Liver (tissue), 9 donors: Measurements from ENCODE around the gene TRIM8. TPM values are rescaled to one million over a fixed set of nuclear protein-coding genes. Genes with fewer than 3 reads are reported as not detected.

ENCODE experiments used
- DNase-seq: peaks from one replicate; pipeline ENCODE4 v3.0.0-alpha.2; 2017; ENCODE audit warnings: low spot score
- H3K27ac ChIP-seq, 2 donors: one replicate each; pipeline ENCODE4 v1.7.0; 2013; ENCODE audit warnings: inconsistent platforms in 2 of 2, low read length in 2 of 2, control low read depth in 1 of 2, low read depth in 1 of 2, mild to moderate bottlenecking in 1 of 2
- H3K27me3 ChIP-seq, 4 donors: one replicate each; pipeline versions ENCODE4 v1.6.1 to v1.7.0; 2013; ENCODE audit warnings: low read length in 3 of 4, inconsistent platforms in 1 of 4, mild to moderate bottlenecking in 1 of 4, moderate library complexity in 1 of 4; ENCODE audit not compliant: control insufficient read depth in 4 of 4, insufficient read depth in 4 of 4
- H3K36me3 ChIP-seq, 4 donors: one replicate each; pipeline versions ENCODE4 v1.6.1 to v1.7.0; 2013; ENCODE audit warnings: low read length in 3 of 4, mild to moderate bottlenecking in 3 of 4, low read depth in 1 of 4, moderate library complexity in 1 of 4; ENCODE audit not compliant: control insufficient read depth in 4 of 4, insufficient read depth in 3 of 4
- H3K4me1 ChIP-seq, 4 donors: one replicate each; pipeline versions ENCODE4 v1.6.1 to v1.7.0; 2013; ENCODE audit warnings: low read length in 3 of 4, mild to moderate bottlenecking in 3 of 4, moderate library complexity in 1 of 4; ENCODE audit not compliant: control insufficient read depth in 4 of 4, insufficient read depth in 4 of 4
- H3K4me3 ChIP-seq, 3 donors: one replicate each; pipeline versions ENCODE4 v1.6.1 to v1.7.0; 2013; ENCODE audit warnings: low read length in 3 of 3, control low read depth in 1 of 3, low read depth in 1 of 3, mild to moderate bottlenecking in 1 of 3
- H3K9ac ChIP-seq, 2 donors: one replicate each; pipeline ENCODE4 v1.7.0; 2013; ENCODE audit warnings: low read length in 2 of 2, mild to moderate bottlenecking in 2 of 2, moderate library complexity in 2 of 2, control low read depth in 1 of 2, low read depth in 1 of 2
- H3K9me3 ChIP-seq, 4 donors: one replicate each; pipeline versions ENCODE4 v1.6.1 to v1.7.0; 2013; ENCODE audit warnings: low read length in 3 of 4; ENCODE audit not compliant: control insufficient read depth in 4 of 4
- EGR1 ChIP-seq, 2 donors: IDR thresholded peaks; 2 replicates each; pipeline ENCODE4 v1.6.1; 2016 to 2018; ENCODE audit warnings: antibody characterized with exemption in 2 of 2, low read depth in 2 of 2
- FOXA1 ChIP-seq: IDR thresholded peaks from 2 replicates; pipeline ENCODE4 v1.6.1; 2016; ENCODE audit warnings: antibody characterized with exemption
- FOXA2 ChIP-seq: IDR thresholded peaks from 2 replicates; pipeline ENCODE4 v1.6.1; 2016; ENCODE audit warnings: antibody characterized with exemption
- GABPA ChIP-seq, 2 donors: IDR thresholded peaks in 1 of 2; conservative IDR thresholded peaks in 1 of 2; 2 replicates each; pipeline ENCODE4 v1.6.1; 2016; ENCODE audit warnings: antibody characterized with exemption in 2 of 2, mild to moderate bottlenecking in 1 of 2, moderate library complexity in 1 of 2
- HNF4A ChIP-seq, 2 donors: conservative IDR thresholded peaks; 2 replicates each; pipeline ENCODE4 v1.6.1; 2016; ENCODE audit warnings: antibody characterized with exemption in 2 of 2, mild to moderate bottlenecking in 2 of 2
- HNF4G ChIP-seq: IDR thresholded peaks from 2 replicates; pipeline ENCODE4 v1.6.1; 2016; ENCODE audit warnings: antibody characterized with exemption
- JUND ChIP-seq, 2 donors: IDR thresholded peaks; 2 replicates each; pipeline ENCODE4 v1.6.1; 2016; ENCODE audit warnings: antibody characterized with exemption in 2 of 2
- NR2F2 ChIP-seq: IDR thresholded peaks from 2 replicates; pipeline ENCODE4 v1.6.1; 2016; ENCODE audit warnings: antibody characterized with exemption
- RAD21 ChIP-seq, 2 donors: IDR thresholded peaks; 2 replicates each; pipeline ENCODE4 v1.6.1; 2016; ENCODE audit warnings: antibody characterized with exemption in 2 of 2, mild to moderate bottlenecking in 2 of 2
- RXRA ChIP-seq, 2 donors: IDR thresholded peaks; 2 replicates each; pipeline ENCODE4 v1.6.1; 2017 to 2018; ENCODE audit warnings: antibody characterized with exemption in 2 of 2, mild to moderate bottlenecking in 1 of 2
- SP1 ChIP-seq: IDR thresholded peaks from 2 replicates; pipeline ENCODE4 v1.6.1; 2018; ENCODE audit warnings: antibody characterized with exemption, mild to moderate bottlenecking
- TAF1 ChIP-seq: conservative IDR thresholded peaks from 2 replicates; pipeline ENCODE4 v1.6.1; 2016; ENCODE audit warnings: antibody characterized with exemption, mild to moderate bottlenecking
- YY1 ChIP-seq: IDR thresholded peaks from 2 replicates; pipeline ENCODE4 v1.6.1; 2016; ENCODE audit warnings: antibody characterized with exemption, mild to moderate bottlenecking
- WGBS: extraction: QIAGEN DNeasy Blood & Tissue Kit; methylation state at CpG from one replicate; pipeline ENCODE4 v1.1.7; 2013; 5-methylcytosine and 5-hydroxymethylcytosine counted together
- polyA plus RNA-seq, 2 donors: library from polyadenylated mRNA; stranded (reverse) in 1 of 2; unstranded in 1 of 2; fragments of 200-250 nt in 1 of 2; fragments of >200 nt in 1 of 2; fragmentation: Nextera tagmentation in 1 of 2; extraction: Ambion mirVana in 1 of 2; gene quantifications; one replicate each; pipeline versions ENCODE4 v1.2.1 to v1.2.3, GENCODE V29; 2013 to 2015
- total RNA-seq, 2 donors: library from RNA; depleted of rRNA; stranded (reverse); fragments of >200 nt; gene quantifications; one replicate each; pipeline ENCODE4 v1.2.3, GENCODE V29; 2014
- TF ChIP-seq, protein P1 (sequence below): IDR thresholded peaks from 2 replicates; pipeline ENCODE4 v1.6.1; 2016; ENCODE audit warnings: antibody characterized with exemption
- TF ChIP-seq, protein P2 (sequence below): IDR thresholded peaks from 2 replicates; pipeline ENCODE4 v1.6.1; 2016; ENCODE audit warnings: antibody characterized with exemption
- TF ChIP-seq, protein P3 (sequence below): fragments of 150-350 bp; IDR thresholded peaks from 2 replicates; pipeline ENCODE4 v1.5.1; 2017; ENCODE audit warnings: improper control_type of control experiment, low read depth, low read length; ENCODE audit not compliant: missing input control
- TF ChIP-seq, protein P4 (sequence below): IDR thresholded peaks from 2 replicates; pipeline ENCODE4 v1.6.1; 2016; ENCODE audit warnings: antibody characterized with exemption, mild to moderate bottlenecking
- TF ChIP-seq, protein P5 (sequence below): IDR thresholded peaks from 2 replicates; pipeline ENCODE4 v1.6.1; 2016; ENCODE audit warnings: antibody characterized with exemption
- donor health status: healthy.
- donor health status: healthy.
- donor health status: healthy.
- donor health status: healthy.
- donor health status: healthy.

The TRIM8 gene
- total and polyA plus RNA-seq, 4 donors, result 15.8 to 45.3 (median 30.6) TPM

DNA sequence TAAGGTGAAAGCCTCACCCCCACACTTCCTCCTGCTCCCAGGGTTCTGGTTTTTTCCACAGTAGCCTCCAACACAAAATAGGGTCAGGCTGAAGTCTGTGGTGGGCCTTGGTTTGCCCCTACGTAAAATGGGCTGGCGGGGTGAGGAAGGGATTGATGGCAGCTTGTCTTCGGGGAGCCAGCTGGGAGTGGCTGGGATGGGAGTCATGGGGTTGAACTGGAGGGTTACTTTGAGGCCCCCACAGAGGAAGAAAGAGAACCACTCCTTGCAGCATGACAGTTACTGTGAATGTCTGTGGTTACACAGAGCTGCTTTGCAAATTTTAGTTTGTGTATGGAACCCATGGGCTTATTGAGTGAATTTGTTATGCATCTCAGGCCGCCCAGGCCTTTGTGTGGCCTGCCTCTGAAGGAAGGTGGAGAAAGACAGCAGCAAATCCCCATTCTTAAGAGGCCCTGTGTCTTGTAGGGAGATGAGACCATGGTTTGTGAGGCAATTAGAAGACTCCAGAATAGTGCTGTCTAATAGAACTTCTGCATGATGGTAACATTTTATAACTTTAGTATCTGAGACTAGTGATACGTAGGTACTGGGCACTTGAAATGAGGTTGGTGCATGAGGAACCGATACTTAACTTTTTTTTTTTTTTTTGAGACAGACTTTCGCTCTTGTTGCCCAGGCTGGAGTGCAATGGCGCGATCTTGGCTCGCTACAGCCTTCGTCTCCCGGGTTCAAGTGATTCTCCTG, 8.1 kb downstream of the TRIM8 start:
- Histone ChIP-seq H3K27ac (no peak overlapping the region), H3K36me3 (peaks cover 15 to 43% (median 28%) of the 10 kb centered on the region in 4 donors), H3K9ac (no peak overlapping the region), H3K4me3 (no peak overlapping the region), H3K4me1 (peaks cover 24 to 52% (median 29%) of the 10 kb centered on the region in 4 donors), H3K9me3 (no peaks in the 10 kb centered on the region), H3K27me3 (no peaks in the 10 kb centered on the region)
- TF ChIP-seq HNF4A (conservative IDR thresholded peaks at IDR 0.05) (no peak), EGR1 (IDR thresholded peaks at IDR 0.05; ENCODE audit: low read depth in 2 of 2) (no peak), JUND (IDR thresholded peaks at IDR 0.05) (no peak), TAF1 (no peak), SP1 (no peak), RXRA (IDR thresholded peaks at IDR 0.05) (no peak), RAD21 (IDR thresholded peaks at IDR 0.05) (no peak)
- TF ChIP-seq, protein P1, sequence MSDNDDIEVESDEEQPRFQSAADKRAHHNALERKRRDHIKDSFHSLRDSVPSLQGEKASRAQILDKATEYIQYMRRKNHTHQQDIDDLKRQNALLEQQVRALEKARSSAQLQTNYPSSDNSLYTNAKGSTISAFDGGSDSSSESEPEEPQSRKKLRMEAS, result no peak
- WGBS, result 83% methylated on average over 12 of the region's 12 CpGs
- no peak for DNase-seq

DNA sequence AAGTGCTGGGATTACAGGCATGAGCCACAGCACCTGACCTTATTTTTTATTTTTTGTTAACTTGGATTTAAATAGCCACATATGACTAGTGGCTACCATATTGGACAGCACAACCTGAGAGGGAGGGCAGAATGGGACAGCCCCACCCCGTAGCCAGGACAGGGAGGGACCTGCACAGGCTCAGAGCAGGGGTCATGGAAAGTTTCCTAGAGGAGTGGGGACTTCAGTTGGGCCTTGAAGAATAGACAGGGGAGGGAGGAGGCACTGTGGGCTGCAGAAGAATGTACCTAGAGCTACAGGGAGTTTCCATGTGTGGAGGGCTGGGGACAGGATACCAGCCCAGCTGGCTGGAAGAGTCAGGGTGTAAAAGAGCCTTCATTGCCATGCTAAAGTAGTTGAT, 8.8 kb downstream of the TRIM8 start:
- H3K27ac ChIP-seq, result no peak overlapping the region
- H3K9me3 ChIP-seq, result no peaks in the 10 kb centered on the region
- H3K9ac ChIP-seq, result no peak overlapping the region
- H3K4me3 ChIP-seq, result no peak overlapping the region
- H3K36me3 ChIP-seq, result peaks cover 15 to 45% (median 30%) of the 10 kb centered on the region in 4 donors
- TF ChIP-seq SP1 (no peak), EGR1 (IDR thresholded peaks at IDR 0.05; ENCODE audit: low read depth in 2 of 2) (no peak), RAD21 (IDR thresholded peaks at IDR 0.05) (no peak), FOXA1 (no peak), FOXA2 (no peak), NR2F2 (no peak), JUND (IDR thresholded peaks at IDR 0.05) (no peak), YY1 (no peak), GABPA (IDR thresholded peaks at IDR 0.05 in 1 of 2, conservative IDR thresholded peaks at IDR 0.05 in 1 of 2) (no peak), HNF4G (no peak), HNF4A (conservative IDR thresholded peaks at IDR 0.05) (no peak), RXRA (IDR thresholded peaks at IDR 0.05) (no peak), TAF1 (no peak)
- TF ChIP-seq, protein P2, sequence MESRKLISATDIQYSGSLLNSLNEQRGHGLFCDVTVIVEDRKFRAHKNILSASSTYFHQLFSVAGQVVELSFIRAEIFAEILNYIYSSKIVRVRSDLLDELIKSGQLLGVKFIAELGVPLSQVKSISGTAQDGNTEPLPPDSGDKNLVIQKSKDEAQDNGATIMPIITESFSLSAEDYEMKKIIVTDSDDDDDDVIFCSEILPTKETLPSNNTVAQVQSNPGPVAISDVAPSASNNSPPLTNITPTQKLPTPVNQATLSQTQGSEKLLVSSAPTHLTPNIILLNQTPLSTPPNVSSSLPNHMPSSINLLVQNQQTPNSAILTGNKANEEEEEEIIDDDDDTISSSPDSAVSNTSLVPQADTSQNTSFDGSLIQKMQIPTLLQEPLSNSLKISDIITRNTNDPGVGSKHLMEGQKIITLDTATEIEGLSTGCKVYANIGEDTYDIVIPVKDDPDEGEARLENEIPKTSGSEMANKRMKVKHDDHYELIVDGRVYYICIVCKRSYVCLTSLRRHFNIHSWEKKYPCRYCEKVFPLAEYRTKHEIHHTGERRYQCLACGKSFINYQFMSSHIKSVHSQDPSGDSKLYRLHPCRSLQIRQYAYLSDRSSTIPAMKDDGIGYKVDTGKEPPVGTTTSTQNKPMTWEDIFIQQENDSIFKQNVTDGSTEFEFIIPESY, result no peak
- TF ChIP-seq, protein P3, sequence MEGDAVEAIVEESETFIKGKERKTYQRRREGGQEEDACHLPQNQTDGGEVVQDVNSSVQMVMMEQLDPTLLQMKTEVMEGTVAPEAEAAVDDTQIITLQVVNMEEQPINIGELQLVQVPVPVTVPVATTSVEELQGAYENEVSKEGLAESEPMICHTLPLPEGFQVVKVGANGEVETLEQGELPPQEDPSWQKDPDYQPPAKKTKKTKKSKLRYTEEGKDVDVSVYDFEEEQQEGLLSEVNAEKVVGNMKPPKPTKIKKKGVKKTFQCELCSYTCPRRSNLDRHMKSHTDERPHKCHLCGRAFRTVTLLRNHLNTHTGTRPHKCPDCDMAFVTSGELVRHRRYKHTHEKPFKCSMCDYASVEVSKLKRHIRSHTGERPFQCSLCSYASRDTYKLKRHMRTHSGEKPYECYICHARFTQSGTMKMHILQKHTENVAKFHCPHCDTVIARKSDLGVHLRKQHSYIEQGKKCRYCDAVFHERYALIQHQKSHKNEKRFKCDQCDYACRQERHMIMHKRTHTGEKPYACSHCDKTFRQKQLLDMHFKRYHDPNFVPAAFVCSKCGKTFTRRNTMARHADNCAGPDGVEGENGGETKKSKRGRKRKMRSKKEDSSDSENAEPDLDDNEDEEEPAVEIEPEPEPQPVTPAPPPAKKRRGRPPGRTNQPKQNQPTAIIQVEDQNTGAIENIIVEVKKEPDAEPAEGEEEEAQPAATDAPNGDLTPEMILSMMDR, result no peak
- TF ChIP-seq, protein P4, sequence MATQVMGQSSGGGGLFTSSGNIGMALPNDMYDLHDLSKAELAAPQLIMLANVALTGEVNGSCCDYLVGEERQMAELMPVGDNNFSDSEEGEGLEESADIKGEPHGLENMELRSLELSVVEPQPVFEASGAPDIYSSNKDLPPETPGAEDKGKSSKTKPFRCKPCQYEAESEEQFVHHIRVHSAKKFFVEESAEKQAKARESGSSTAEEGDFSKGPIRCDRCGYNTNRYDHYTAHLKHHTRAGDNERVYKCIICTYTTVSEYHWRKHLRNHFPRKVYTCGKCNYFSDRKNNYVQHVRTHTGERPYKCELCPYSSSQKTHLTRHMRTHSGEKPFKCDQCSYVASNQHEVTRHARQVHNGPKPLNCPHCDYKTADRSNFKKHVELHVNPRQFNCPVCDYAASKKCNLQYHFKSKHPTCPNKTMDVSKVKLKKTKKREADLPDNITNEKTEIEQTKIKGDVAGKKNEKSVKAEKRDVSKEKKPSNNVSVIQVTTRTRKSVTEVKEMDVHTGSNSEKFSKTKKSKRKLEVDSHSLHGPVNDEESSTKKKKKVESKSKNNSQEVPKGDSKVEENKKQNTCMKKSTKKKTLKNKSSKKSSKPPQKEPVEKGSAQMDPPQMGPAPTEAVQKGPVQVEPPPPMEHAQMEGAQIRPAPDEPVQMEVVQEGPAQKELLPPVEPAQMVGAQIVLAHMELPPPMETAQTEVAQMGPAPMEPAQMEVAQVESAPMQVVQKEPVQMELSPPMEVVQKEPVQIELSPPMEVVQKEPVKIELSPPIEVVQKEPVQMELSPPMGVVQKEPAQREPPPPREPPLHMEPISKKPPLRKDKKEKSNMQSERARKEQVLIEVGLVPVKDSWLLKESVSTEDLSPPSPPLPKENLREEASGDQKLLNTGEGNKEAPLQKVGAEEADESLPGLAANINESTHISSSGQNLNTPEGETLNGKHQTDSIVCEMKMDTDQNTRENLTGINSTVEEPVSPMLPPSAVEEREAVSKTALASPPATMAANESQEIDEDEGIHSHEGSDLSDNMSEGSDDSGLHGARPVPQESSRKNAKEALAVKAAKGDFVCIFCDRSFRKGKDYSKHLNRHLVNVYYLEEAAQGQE, result no peak
- TF ChIP-seq, protein P5, sequence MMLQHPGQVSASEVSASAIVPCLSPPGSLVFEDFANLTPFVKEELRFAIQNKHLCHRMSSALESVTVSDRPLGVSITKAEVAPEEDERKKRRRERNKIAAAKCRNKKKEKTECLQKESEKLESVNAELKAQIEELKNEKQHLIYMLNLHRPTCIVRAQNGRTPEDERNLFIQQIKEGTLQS, result no peak
- TF ChIP-seq, protein P1, result no peak
- peaks cover 17 to 47% (median 26%) of the 10 kb centered on the region in 4 donors for H3K4me1 ChIP-seq
- WGBS, result 94% methylated on average over 1 of the region's 1 CpG
- DNase-seq, result no peak
- H3K27me3 ChIP-seq, result no peaks in the 10 kb centered on the region
